T-helper 17 cell (primary cell): Measurements from ENCODE around the gene LRRC45. TPM values are rescaled to one million over a fixed set of nuclear protein-coding genes. Genes with fewer than 3 reads are reported as not detected.

Source experiments
- ATAC-seq: fragments of 150-1000 bp; cut with Tn5 transposase; 2 replicates; pipeline ENCODE4 v1.10.0; 2021; ENCODE audit warnings: mild to moderate bottlenecking, moderate library complexity
- DNase-seq, 3 donors: peaks; one replicate each; pipeline versions ENCODE4 v3.0.0 to v3.0.0-alpha.2; 2020 to 2021
- H3K9me3 ChIP-seq: one replicate; pipeline ENCODE4 v1.7.0; 2013; ENCODE audit warnings: low read length, mild to moderate bottlenecking; ENCODE audit not compliant: control insufficient read depth, poor library complexity, severe bottlenecking
- H3K27ac Mint-ChIP-seq: one replicate; pipeline ENCODE4 v1.8.0; 2022; ENCODE audit warnings: mild to moderate bottlenecking, moderate library complexity, mixed read lengths
- H3K27me3 Mint-ChIP-seq: one replicate; pipeline ENCODE4 v1.8.0; 2022; ENCODE audit warnings: mixed read lengths
- H3K36me3 Mint-ChIP-seq: one replicate; pipeline ENCODE4 v1.8.0; 2022; ENCODE audit warnings: low read depth, mixed read lengths
- H3K4me1 Mint-ChIP-seq: one replicate; pipeline ENCODE4 v1.8.0; 2022; ENCODE audit warnings: mild to moderate bottlenecking, mixed read lengths
- H3K4me3 Mint-ChIP-seq: one replicate; pipeline ENCODE4 v1.8.0; 2022; ENCODE audit warnings: mild to moderate bottlenecking, moderate library complexity, mixed read lengths
- total RNA-seq, 4 donors: library from RNA in 2 of 4; stranded (reverse) in 2 of 4; gene quantifications; one replicate each; pipeline ENCODE4 v1.2.3 and lab custom pipeline; 2022 to 2026

The LRRC45 gene
- total RNA-seq, 2 donors from 2014 or later, result 12.9 to 13.5 TPM

GRCh38 chr17:82076785-82077591, 53.9 kb downstream of the LRRC45 start:
- H3K9me3 ChIP-seq, result no peaks in the 10 kb centered on the region
- ATAC-seq, result peak; percentile 20
- no peak for DNase-seq
- H3K4me3 Mint-ChIP-seq, result no peak overlapping the region
- H3K36me3 Mint-ChIP-seq, result no peaks in the 10 kb centered on the region
- peak overlapping the region; percentile 71 for H3K27ac Mint-ChIP-seq
- H3K27me3 Mint-ChIP-seq, result no peaks in the 10 kb centered on the region
- H3K4me1 Mint-ChIP-seq, result peaks cover 2% of the 10 kb centered on the region

DNA sequence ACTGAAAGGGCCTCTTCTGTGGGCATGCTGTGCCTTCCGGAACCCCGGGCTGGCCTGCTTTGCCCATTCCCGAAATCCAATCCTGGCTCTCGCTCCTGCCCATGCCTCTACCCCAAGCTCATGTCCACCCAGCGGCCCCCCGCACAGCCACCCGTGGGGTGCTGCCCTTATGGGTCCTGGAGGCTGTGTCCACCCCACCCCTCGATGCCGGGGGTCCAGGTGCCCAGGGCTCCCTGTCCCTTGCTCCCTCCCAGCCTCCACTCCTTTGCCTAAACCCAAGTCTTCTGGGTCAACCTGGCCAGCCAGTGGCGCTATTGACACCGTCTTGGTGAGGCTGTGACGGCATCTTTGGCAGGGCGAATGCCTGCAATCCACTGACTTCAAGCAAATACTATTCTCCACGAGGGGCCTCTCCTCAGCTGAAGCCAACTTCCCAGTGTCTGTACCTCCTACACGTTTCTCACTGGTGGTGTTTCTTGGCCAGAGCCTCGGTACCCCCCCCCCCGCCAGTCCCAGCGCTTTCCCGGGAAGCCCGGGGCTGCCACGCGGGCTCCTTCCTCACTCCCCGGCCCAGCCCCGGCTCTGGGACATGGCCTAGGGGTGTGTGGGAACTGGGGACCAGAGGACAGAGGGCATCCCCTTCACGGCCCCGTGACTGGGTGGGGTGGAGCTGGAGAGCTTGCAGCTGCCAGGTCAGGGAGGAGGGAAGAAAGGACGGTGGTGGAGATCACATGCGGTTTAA, 54.7 kb downstream of the LRRC45 start:
- DNase-seq (no peak), ATAC-seq (peak; percentile 17)
- Mint-ChIP-seq H3K36me3 (no peaks in the 10 kb centered on the region), H3K27me3 (no peaks in the 10 kb centered on the region), H3K4me1 (peaks cover 2% of the 10 kb centered on the region), H3K27ac (no peak overlapping the region), H3K4me3 (peak overlapping the region; percentile 12)
- no peaks in the 10 kb centered on the region for H3K9me3 ChIP-seq

DNA sequence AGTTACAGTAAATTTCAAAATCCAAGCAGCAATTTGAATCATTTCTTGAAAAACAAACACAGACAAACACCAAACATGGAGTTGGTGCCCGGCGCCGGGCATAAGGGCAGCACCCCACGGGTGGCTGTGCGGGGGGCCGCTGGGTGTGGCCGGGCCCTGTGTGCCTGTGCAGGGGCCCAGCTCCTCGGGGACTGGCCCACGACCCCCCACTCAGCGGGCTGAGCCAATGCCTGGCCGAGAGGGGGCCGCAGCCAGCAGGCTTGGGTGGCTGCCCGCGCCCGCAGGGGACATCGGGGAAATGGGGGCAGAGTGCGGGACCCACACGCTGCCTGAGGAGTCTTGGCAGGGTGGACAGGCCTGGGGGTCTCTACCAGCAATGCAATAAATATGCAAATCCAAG, 55.3 kb downstream of the LRRC45 start:
- Mint-ChIP-seq H3K4me3 (no peak overlapping the region), H3K27me3 (no peaks in the 10 kb centered on the region), H3K27ac (no peak overlapping the region), H3K4me1 (peaks cover 2% of the 10 kb centered on the region), H3K36me3 (no peaks in the 10 kb centered on the region)
- no peak for DNase-seq
- H3K9me3 ChIP-seq, result no peaks in the 10 kb centered on the region
- no peak for ATAC-seq

DNA sequence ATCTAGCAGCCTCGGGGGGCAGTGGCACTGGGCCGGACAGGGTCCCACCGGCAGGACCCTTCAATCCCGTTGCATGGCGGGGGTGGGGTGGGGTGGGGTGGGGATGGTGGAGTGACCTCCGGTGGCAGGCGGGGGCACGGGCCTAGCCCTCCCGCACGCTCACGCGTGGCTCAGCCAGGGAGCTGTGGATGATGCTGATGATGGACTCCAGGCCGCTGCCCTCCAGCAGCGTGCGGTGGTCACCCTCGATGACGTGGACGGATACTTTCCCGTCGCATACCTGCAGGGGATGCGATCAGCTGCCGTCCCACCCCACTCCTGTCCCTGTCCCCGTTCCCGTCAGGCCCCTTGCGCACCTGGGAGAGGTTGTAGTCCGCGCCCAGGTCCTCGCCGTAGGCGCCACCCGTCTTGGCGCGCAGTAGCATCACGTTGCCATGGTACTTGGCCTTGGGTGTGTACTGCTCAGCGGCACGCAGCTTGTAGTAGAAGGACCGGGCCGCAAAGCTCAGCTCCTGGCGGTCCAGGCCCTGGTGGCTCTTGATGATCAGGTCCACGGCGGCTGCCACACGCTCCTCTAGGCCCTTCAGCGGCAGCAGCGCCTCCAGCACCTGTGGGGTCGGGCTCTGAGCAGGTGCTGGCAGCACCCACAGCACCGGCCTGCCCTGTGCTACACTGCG, 56.0 kb downstream of the LRRC45 start:
- H3K9me3 ChIP-seq, result no peaks in the 10 kb centered on the region
- ATAC-seq (no peak), DNase-seq (no peak)
- no peaks in the 10 kb centered on the region for H3K27me3 Mint-ChIP-seq
- H3K4me1 Mint-ChIP-seq, result peaks cover 2% of the 10 kb centered on the region
- no peak overlapping the region for H3K27ac Mint-ChIP-seq
- no peak overlapping the region for H3K4me3 Mint-ChIP-seq
- H3K36me3 Mint-ChIP-seq, result no peaks in the 10 kb centered on the region

GRCh38 chr17:82080048-82080788, 57.1 kb downstream of the LRRC45 start:
- Mint-ChIP-seq H3K27me3 (no peaks in the 10 kb centered on the region), H3K4me1 (peaks cover 2% of the 10 kb centered on the region), H3K4me3 (no peak overlapping the region), H3K36me3 (no peaks in the 10 kb centered on the region), H3K27ac (no peak overlapping the region)
- no peak for DNase-seq
- ATAC-seq, result no peak
- H3K9me3 ChIP-seq, result no peaks in the 10 kb centered on the region

Other genes with a start within 250 kb of the LRRC45 start
- gene GCGR, start 219.2 kb upstream of the LRRC45 start, total RNA-seq, result not detected
- gene MCRIP1, start 190.0 kb upstream of the LRRC45 start, total RNA-seq, result 10 to 100 TPM; 50.3 to 51.9 TPM
- not detected for gene PPP1R27, start 188.3 kb upstream of the LRRC45 start, total RNA-seq
- gene P4HB, start 162.8 kb upstream of the LRRC45 start, total RNA-seq, result 100 to 1,000 TPM; 281 to 320 TPM
- gene ARHGDIA, start 152.0 kb upstream of the LRRC45 start, total RNA-seq, result 100 to 1,000 TPM; 564 to 643 TPM
- 10 to 100 TPM; 79.9 to 88.8 TPM for gene ALYREF, start 131.7 kb upstream of the LRRC45 start, total RNA-seq
- gene ANAPC11, start 131.6 kb upstream of the LRRC45 start, total RNA-seq, result 10 to 100 TPM; 32.8 to 36.2 TPM
- not detected for gene NPB, start 121.1 kb upstream of the LRRC45 start, total RNA-seq
- gene PCYT2, start 111.9 kb upstream of the LRRC45 start, total RNA-seq, result 10 to 100 TPM; 21.6 to 26.0 TPM
- gene SIRT7, start 105.1 kb upstream of the LRRC45 start, total RNA-seq, result 10 to 100 TPM; 48.9 to 58.2 TPM
- 10 to 100 TPM; 15.4 to 23.0 TPM for gene MAFG, start 95.6 kb upstream of the LRRC45 start, total RNA-seq
- 1 to 10 TPM in 1 of 2 donors, under 1 TPM in 1; 0.72 to 1.9 TPM for gene PYCR1, start 86.0 kb upstream of the LRRC45 start, total RNA-seq
- not detected for gene MYADML2, start 76.1 kb upstream of the LRRC45 start, total RNA-seq
- gene NOTUM, start 62.1 kb upstream of the LRRC45 start, total RNA-seq, result not detected
- 10 to 100 TPM; 38.1 to 40.1 TPM for gene ASPSCR1, start 45.7 kb upstream of the LRRC45 start, total RNA-seq
- 10 to 100 TPM; 20.9 to 21.1 TPM for gene CENPX, start 427 bp upstream of the LRRC45 start, total RNA-seq
- 1 to 10 TPM; 2.6 to 3.1 TPM for gene RAC3, start 8.4 kb downstream of the LRRC45 start, total RNA-seq
- gene DCXR, start 14.4 kb downstream of the LRRC45 start, total RNA-seq, result 10 to 100 TPM; 55.6 to 77.5 TPM
- 10 to 100 TPM; 26.5 to 28.3 TPM for gene RFNG, start 28.5 kb downstream of the LRRC45 start, total RNA-seq
- 10 to 100 TPM; 63.2 to 66.1 TPM for gene GPS1, start 28.6 kb downstream of the LRRC45 start, total RNA-seq
- gene DUS1L, start 42.5 kb downstream of the LRRC45 start, total RNA-seq, result 100 to 1,000 TPM; 130 to 131 TPM
- gene FASN, start 74.9 kb downstream of the LRRC45 start, total RNA-seq, result 100 to 1,000 TPM in 1 of 2 donors, 10 to 100 TPM in 1; 87.3 to 126 TPM
- 10 to 100 TPM; 79.1 to 89.0 TPM for gene CCDC57, start 189.5 kb downstream of the LRRC45 start, total RNA-seq
- gene SLC16A3, start 205.7 kb downstream of the LRRC45 start, total RNA-seq, result 10 to 100 TPM; 47.2 to 56.2 TPM